Heart right ventricle (tissue), 16 donors: ENCODE data around the gene EPS8L3. TPM values are rescaled to one million over a fixed set of nuclear protein-coding genes. Genes with fewer than 3 reads are reported as not detected.

ENCODE experiments used
- ATAC-seq, 8 donors: fragments of 200-7000 bp; cut with Tn5 transposase; one replicate each; pipeline ENCODE4 v1.9.1; 2020; ENCODE audit warnings: mild to moderate bottlenecking in 8 of 8, moderate library complexity in 8 of 8, moderate number of reproducible peaks in 1 of 8
- DNase-seq, 2 donors: peaks; one replicate each; pipeline ENCODE4 v3.0.0-alpha.2; 2020
- H3K27ac ChIP-seq, 10 donors: fragments of 200-600 bp; sonication (generic) in 2 of 10; one replicate each; pipeline versions ENCODE4 v1.5.0 to v1.8.0; 2020 to 2022; ENCODE audit warnings: mild to moderate bottlenecking in 3 of 10
- H3K27me3 ChIP-seq, 7 donors: fragments of 200-600 bp; one replicate each; pipeline ENCODE4 v1.8.0; 2021 to 2022; ENCODE audit warnings: mild to moderate bottlenecking in 2 of 7
- H3K36me3 ChIP-seq, 9 donors: fragments of 200-600 bp; sonication (generic) in 1 of 9; one replicate each; pipeline versions ENCODE4 v1.5.0 to v1.8.0; 2020 to 2022; ENCODE audit warnings: mild to moderate bottlenecking in 2 of 9
- H3K4me1 ChIP-seq, 9 donors: fragments of 200-600 bp; sonication (generic) in 1 of 9; one replicate each; pipeline versions ENCODE4 v1.5.0 to v1.8.0; 2020 to 2022; ENCODE audit warnings: mild to moderate bottlenecking in 4 of 9
- H3K4me3 ChIP-seq, 10 donors: fragments of 200-600 bp; sonication (generic) in 2 of 10; one replicate each; pipeline versions ENCODE4 v1.5.0 to v1.8.0; 2020 to 2022; ENCODE audit warnings: mild to moderate bottlenecking in 7 of 10, moderate library complexity in 2 of 10
- H3K9me3 ChIP-seq, 11 donors: fragments of 200-600 bp in 10 of 11; sonication (generic) in 2 of 11; one replicate each; pipeline versions ENCODE4 v1.5.0 to v1.8.0; 2013 to 2022; ENCODE audit warnings: mild to moderate bottlenecking in 2 of 11, control low read depth in 1 of 11, moderate library complexity in 1 of 11
- WGBS, 2 donors: extraction: QIAGEN DNeasy Blood & Tissue Kit; methylation state at CpG; one replicate each; pipeline ENCODE4 v1.1.7; 2013; ENCODE audit warnings: inconsistent platforms in 1 of 2; 5-methylcytosine and 5-hydroxymethylcytosine counted together
- intact Hi-C, 10 donors: fragments of 100-400 bp; cut with DNase I; formaldehyde crosslinking; loops; one replicate each; pipeline versions ENCODE4 v1.11.1 to v1.14.2; 2022
- polyA plus RNA-seq, 2 donors: library from polyadenylated mRNA; stranded (reverse); fragments of 200-250 nt; gene quantifications; one replicate each; pipeline ENCODE4 v1.2.3, GENCODE V29; 2013
- total RNA-seq, 10 donors: library from RNA; stranded (reverse); fragmentation: NEBNext Ultra II Directional in 3 of 10; extraction: Animal tissue kit (Norgen Biotek cat#: 25700) in 3 of 10; gene quantifications; one replicate each; pipeline versions ENCODE4 v1.2.1 to v1.2.4, GENCODE V29; 2021 to 2023
- TF ChIP-seq, protein P1 (sequence below), 9 donors: fragments of 200-600 bp; sonication (generic) in 2 of 9; IDR thresholded peaks; one replicate each; pipeline versions ENCODE4 v1.5.0 to v1.8.0; 2021 to 2022; ENCODE audit warnings: antibody characterized with exemption in 9 of 9, mild to moderate bottlenecking in 5 of 9, moderate library complexity in 1 of 9
- donor health status: Arrhythmogenic right ventricular cardiomyopathy.
- donor health status: ischemic (EF 13 %, LVEDD 7.1; RV severe dilation, severe dysfunction).
- donor health status: healthy with polysubstance abuse.
- donor health status: DM: no; HTN: yes; CAD: no.
- donor health status: DM: no; HTN: no; CAD: no.
- donor health status: ischemic (EF 25% LVEDD 6.9; RV normal size, moderate dysfunction).
- donor health status: ischemic (EF 25% LVEDD 5.7; RV mildly dilated, moderate dysfunction).
- donor health status: healthy.
- donor health status: DM: yes; HTN: yes; CAD: no.
- donor health status: Ischemic cardiomyopathy.
- donor health status: ischemic (EF 35%, LVEDD 5.7; RV mildly dilated, moderate dysfunction).
- donor health status: nonischemic (EF 11% LVEDD 7.7; RV severe dilation, severe dysfunction).
- donor health status: DM: yes; HTN: yes; CAD: no.
- donor health status: PGD.
- donor health status: ischemic (EF 29% LVEDD 5.4; RV normal size, mild dysfunction).
- donor health status: nonischemic (EF 23%, LVEDD 6.1; RV moderate dilation, normal function).

The EPS8L3 gene
- total and polyA plus RNA-seq, 12 donors = 0.49 to 0.61 (median 0.56) TPM; not detected in 9

DNA sequence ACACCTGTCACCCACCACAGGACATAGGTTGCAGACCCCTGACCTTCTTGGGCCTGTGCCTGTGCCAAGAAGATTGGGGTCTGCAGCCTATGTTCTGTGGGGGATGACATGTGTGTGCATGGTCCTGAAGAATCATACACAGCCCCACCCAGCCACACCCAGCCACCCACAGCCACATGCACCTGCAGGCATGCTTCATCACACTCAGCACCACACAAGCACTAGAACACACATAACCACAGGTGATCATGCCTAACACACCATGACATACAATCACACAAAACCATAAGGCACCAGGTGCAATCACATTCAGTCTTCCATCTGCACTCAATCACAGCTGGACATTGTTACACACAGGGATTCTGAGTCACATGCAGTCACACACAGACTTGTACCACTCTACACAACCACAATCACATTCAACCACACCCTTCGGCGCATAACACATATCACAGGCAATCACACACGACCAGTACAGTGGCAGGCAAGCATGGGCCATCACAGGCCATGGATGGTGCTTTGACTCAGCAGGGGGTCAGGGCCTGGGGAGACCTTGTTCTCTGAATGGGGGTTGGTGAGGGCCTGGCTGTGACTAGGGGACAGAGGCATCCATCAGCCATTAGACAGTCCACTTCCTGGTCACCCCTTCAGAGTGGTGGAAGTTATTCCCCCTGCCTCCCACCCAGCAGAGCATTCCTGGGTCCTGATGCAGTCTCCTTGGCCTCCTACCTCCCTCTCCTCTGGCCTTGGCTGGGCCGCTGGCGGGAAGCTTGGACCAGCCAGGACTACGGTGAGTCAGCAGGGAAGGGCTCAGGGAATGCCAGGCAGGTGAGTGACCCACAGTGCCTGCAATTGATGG, 44.3 kb upstream of the EPS8L3 start:
- no peak overlapping the region for H3K4me3 ChIP-seq
- no peaks in the 10 kb centered on the region for H3K36me3 ChIP-seq
- H3K27me3 ChIP-seq = no peaks in the 10 kb centered on the region
- TF ChIP-seq, protein P1, sequence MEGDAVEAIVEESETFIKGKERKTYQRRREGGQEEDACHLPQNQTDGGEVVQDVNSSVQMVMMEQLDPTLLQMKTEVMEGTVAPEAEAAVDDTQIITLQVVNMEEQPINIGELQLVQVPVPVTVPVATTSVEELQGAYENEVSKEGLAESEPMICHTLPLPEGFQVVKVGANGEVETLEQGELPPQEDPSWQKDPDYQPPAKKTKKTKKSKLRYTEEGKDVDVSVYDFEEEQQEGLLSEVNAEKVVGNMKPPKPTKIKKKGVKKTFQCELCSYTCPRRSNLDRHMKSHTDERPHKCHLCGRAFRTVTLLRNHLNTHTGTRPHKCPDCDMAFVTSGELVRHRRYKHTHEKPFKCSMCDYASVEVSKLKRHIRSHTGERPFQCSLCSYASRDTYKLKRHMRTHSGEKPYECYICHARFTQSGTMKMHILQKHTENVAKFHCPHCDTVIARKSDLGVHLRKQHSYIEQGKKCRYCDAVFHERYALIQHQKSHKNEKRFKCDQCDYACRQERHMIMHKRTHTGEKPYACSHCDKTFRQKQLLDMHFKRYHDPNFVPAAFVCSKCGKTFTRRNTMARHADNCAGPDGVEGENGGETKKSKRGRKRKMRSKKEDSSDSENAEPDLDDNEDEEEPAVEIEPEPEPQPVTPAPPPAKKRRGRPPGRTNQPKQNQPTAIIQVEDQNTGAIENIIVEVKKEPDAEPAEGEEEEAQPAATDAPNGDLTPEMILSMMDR (IDR thresholded peaks at IDR 0.05) = no peak
- ATAC-seq = peak in 1 of 8 donors; percentile 33
- DNase-seq = no peak
- intact Hi-C loops = loop anchor here in 1 of 10 donors (1.0 kb wide), 1 partner anchor 16 kb away; no protein-coding TSS in a partner anchor
- no peaks in the 10 kb centered on the region for H3K9me3 ChIP-seq
- H3K27ac ChIP-seq = no peak overlapping the region
- H3K4me1 ChIP-seq = peaks cover 0 to 42% (median 27%) of the 10 kb centered on the region in 9 donors
- WGBS, 2 donors = 94 to 95% methylated on average over 6 of the region's 6 CpGs

DNA sequence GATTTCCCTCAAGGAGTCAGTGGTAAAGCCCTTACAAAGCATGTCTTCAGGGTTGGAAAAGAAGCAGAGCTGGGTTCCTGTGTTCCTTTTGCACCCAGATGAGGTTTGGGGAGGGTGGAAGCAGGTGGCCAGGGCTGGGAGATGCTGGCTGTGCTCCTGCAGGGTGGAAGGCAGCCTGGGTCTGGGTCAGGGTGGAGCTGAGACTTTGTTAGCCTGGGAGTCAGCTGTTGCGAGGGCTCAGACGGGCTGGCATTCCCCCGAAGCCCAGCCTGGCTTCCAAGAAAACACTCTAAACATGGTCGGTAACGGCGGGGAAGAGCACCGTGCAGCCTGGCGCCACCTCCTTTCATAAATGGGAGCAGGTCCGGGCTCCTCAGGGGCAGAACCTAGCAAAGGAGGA, 43.7 kb upstream of the EPS8L3 start:
- WGBS, 2 donors = 89 to 93% methylated on average over 9 of the region's 9 CpGs
- ATAC-seq (no peak), DNase-seq (no peak)
- TF ChIP-seq, protein P1 (IDR thresholded peaks at IDR 0.05) = no peak
- Histone ChIP-seq H3K9me3 (no peaks in the 10 kb centered on the region), H3K4me1 (peaks cover 0 to 48% (median 33%) of the 10 kb centered on the region in 9 donors), H3K27me3 (no peaks in the 10 kb centered on the region), H3K36me3 (no peaks in the 10 kb centered on the region), H3K4me3 (no peak overlapping the region), H3K27ac (peak overlapping the region in 2 of 10 donors; percentile 10 to 21)
- intact Hi-C loops = loop anchor here in 1 of 10 donors (1.0 kb wide), 1 partner anchor 17 kb away; no protein-coding TSS in a partner anchor

DNA sequence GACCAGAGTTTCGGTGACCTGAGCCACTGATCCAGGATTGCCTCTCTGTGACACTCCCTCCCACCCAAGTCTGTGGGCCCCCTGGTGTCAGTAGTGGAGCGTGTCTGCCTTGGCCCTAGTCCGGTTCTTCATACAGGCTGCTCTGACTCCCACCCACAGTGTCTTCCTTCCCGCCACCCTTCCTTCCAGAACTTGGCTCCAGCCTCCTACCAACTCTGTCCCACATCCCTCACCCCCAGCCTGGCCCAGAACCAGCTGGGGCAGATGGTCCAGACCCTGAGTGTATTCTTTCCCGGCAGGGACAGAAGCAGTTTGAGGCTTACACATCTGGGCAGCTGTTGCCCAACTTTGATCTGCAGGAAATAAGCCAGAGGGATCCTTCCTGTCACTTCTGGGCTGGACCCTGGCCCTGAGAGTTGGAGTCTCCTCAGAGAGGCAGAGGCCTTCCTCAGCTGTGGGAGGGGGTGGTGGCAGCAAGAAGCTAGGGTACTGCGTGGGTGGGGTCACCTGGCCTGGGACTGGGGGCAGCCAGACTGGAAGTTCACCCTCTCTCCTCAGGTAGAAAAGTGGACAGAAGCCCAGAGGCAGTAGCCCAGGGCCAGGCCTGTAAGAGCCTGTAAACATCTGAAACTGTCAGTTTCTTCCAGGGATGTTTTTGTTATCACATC, 43.1 kb upstream of the EPS8L3 start:
- 54 to 74% methylated on average over 6 of the region's 6 CpGs for WGBS, 2 donors
- intact Hi-C loops = loop anchor here in 1 of 10 donors (1.0 kb wide), 1 partner anchor 17 kb away; no protein-coding TSS in a partner anchor
- H3K4me1 ChIP-seq = peaks cover 0 to 48% (median 34%) of the 10 kb centered on the region in 9 donors
- H3K4me3 ChIP-seq = no peak overlapping the region
- TF ChIP-seq, protein P1 (IDR thresholded peaks at IDR 0.05) = no peak
- ATAC-seq = peak in 5 of 8 donors; percentile 9 to 34 (median 20)
- no peaks in the 10 kb centered on the region for H3K27me3 ChIP-seq
- H3K27ac ChIP-seq = peak overlapping the region in 2 of 10 donors; percentile 10 to 21
- DNase-seq = no peak
- H3K9me3 ChIP-seq = no peaks in the 10 kb centered on the region
- H3K36me3 ChIP-seq = no peaks in the 10 kb centered on the region

DNA sequence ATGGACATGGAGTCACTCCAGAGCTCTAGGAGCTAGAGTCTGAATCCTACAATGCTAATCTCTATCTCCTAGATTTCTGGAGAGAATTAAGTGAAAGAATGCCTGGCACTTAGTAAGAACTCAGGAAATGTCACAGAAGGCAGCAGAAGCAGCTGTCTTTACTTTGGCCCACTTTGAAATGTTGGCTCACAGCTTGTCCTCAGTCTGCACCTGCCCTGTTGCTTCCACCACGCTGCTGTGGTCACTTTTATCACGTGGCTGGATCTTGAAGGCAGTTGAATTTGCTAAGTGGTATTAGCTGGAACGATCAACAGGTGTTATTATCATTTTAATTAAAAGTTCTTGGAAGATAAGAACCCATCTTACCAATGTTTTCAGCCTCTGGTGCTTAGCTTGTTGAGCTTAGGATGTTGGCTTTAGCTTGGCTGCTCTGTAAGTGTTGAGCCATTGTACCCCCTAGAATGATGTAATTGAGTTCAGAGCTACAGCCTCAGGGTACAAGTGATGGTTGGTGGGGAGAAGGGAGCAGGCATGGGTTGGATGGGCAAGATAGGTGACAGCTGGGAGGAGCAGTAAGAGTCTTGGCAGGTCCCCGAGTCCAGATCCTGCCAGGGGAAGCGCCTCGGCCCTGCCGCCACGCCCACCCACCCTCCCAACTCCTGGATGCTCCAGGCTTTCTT, 41.9 kb upstream of the EPS8L3 start:
- 68 to 71% methylated on average over 8 of the region's 8 CpGs for WGBS, 2 donors
- intact Hi-C loops = no loop called here
- TF ChIP-seq, protein P1 (IDR thresholded peaks at IDR 0.05) = no peak
- no peak overlapping the region for H3K4me3 ChIP-seq
- no peak for DNase-seq
- H3K27me3 ChIP-seq = no peaks in the 10 kb centered on the region
- no peaks in the 10 kb centered on the region for H3K9me3 ChIP-seq
- H3K4me1 ChIP-seq = peaks cover 0 to 48% (median 34%) of the 10 kb centered on the region in 9 donors
- ATAC-seq = no peak
- H3K36me3 ChIP-seq = no peaks in the 10 kb centered on the region
- no peak overlapping the region for H3K27ac ChIP-seq
